Measurements from ENCODE around the gene DHCR7. TPM values are rescaled to one million over a fixed set of nuclear protein-coding genes. Genes with fewer than 3 reads are reported as not detected.

DHCR7 gene
- total and polyA plus RNA-seq, 12 donors, result 31.8 to 904 (median 85.3) TPM

GRCh38 chr11:71441251-71441650 lies 6.9 kb downstream of the DHCR7 start:
- no peaks in the 10 kb centered on the region for H3K27me3 ChIP-seq
- no peak for DNase-seq
- 94 to 98% (median 97%) methylated on average over 10 to 11 of the region's 11 CpGs for WGBS, 4 donors
- H3K36me3 ChIP-seq (replicated peaks in 1 of 2), result peaks cover 0 to 46% of the 10 kb centered on the region in 2 donors
- H3K4me3 ChIP-seq, result no peak overlapping the region
- no peaks in the 10 kb centered on the region for H3K9me3 ChIP-seq (replicated peaks in 1 of 3)
- intact Hi-C loops (cut with DNase I), result no loop called here
- no peak for TF ChIP-seq POLR2A (IDR thresholded peaks at IDR 0.05)
- no peak for TF ChIP-seq CTCF (IDR thresholded peaks at IDR 0.05)
- no peak overlapping the region for H3K27ac ChIP-seq
- peaks cover 0 to 7% of the 10 kb centered on the region in 2 donors for H3K4me1 ChIP-seq (replicated peaks in 1 of 2)

GRCh38 chr11:71440021-71440755 lies 8.0 kb downstream of the DHCR7 start:
- intact Hi-C loops (cut with DNase I), result no loop called here
- peaks cover 0 to 48% of the 10 kb centered on the region in 2 donors for H3K36me3 ChIP-seq (replicated peaks in 1 of 2)
- peaks cover 0 to 7% of the 10 kb centered on the region in 2 donors for H3K4me1 ChIP-seq (replicated peaks in 1 of 2)
- H3K9me3 ChIP-seq (replicated peaks in 1 of 3), result no peaks in the 10 kb centered on the region
- H3K27ac ChIP-seq, result no peak overlapping the region
- WGBS, 4 donors, result 91 to 97% (median 92%) methylated on average over 6 of the region's 6 CpGs
- no peak overlapping the region for H3K4me3 ChIP-seq
- no peak for DNase-seq
- TF ChIP-seq POLR2A (IDR thresholded peaks at IDR 0.05) (no peak), CTCF (IDR thresholded peaks at IDR 0.05) (no peak)
- no peaks in the 10 kb centered on the region for H3K27me3 ChIP-seq

GRCh38 chr11:71438650-71439049 lies 9.5 kb downstream of the DHCR7 start:
- TF ChIP-seq POLR2A (IDR thresholded peaks at IDR 0.05), result no peak
- TF ChIP-seq CTCF (IDR thresholded peaks at IDR 0.05), result no peak
- Histone ChIP-seq H3K4me1 (replicated peaks in 1 of 2) (peaks cover 3 to 9% of the 10 kb centered on the region in 2 donors), H3K36me3 (replicated peaks in 1 of 2) (peaks cover 0 to 49% of the 10 kb centered on the region in 2 donors), H3K4me3 (no peak overlapping the region), H3K27me3 (no peaks in the 10 kb centered on the region), H3K9me3 (replicated peaks in 1 of 3) (no peaks in the 10 kb centered on the region), H3K27ac (no peak overlapping the region)
- 95 to 97% (median 95%) methylated on average over 8 to 19 of the region's 19 CpGs for WGBS, 4 donors
- intact Hi-C loops (cut with DNase I), result no loop called here
- DNase-seq, result no peak

- Histone ChIP-seq H3K9me3 (replicated peaks in 1 of 3) (no peaks in the 10 kb centered on the region), H3K27me3 (no peaks in the 10 kb centered on the region), H3K4me3 (no peak overlapping the region), H3K27ac (peak overlapping the region in 1 of 5 donors; percentile 63), H3K4me1 (replicated peaks in 1 of 2) (peaks cover 10 to 17% of the 10 kb centered on the region in 2 donors), H3K36me3 (replicated peaks in 1 of 2) (peaks cover 0 to 41% of the 10 kb centered on the region in 2 donors)
- peak in 1 of 6 experiments; percentile 25 for TF ChIP-seq CTCF (IDR thresholded peaks at IDR 0.05)
- TF ChIP-seq POLR2A (IDR thresholded peaks at IDR 0.05), result no peak
- intact Hi-C loops (cut with DNase I), result no loop called here
- WGBS, 4 donors, result 53 to 67% (median 62%) methylated on average over 10 to 13 of the region's 13 CpGs
- peak in 3 of 7 donors; percentile 42 to 54 (median 47) for DNase-seq
These were observed 10.3 kb downstream of the DHCR7 start for GRCh38 chr11:71437879-71438278.
